Brain microvascular endothelial cell (primary cell): ENCODE measurements around the gene G6PC3.
"Not testable (repeated sequence)": the region's sequence is repeated elsewhere in the genome, so short reads cannot be mapped to it uniquely, and the experiment has no call there.

ENCODE experiments used
- DNase-seq: peaks from one replicate; pipeline ENCODE4 v3.0.0-alpha.2; 2020
- H3K27ac ChIP-seq: fragments of 250-450 bp; sonication (Bioruptor Pico); 2 replicates; pipeline ENCODE4 v1.5.1; 2020; ENCODE audit warnings: mild to moderate bottlenecking, moderate library complexity
- H3K27me3 ChIP-seq: fragments of 250-450 bp; sonication (Bioruptor Pico); replicated peaks from 2 replicates; pipeline ENCODE4 v1.5.1; 2020; ENCODE audit warnings: mild to moderate bottlenecking
- H3K36me3 ChIP-seq: fragments of 250-450 bp; sonication (Bioruptor Pico); replicated peaks from 2 replicates; pipeline ENCODE4 v1.5.1; 2020; ENCODE audit warnings: mild to moderate bottlenecking
- H3K4me3 ChIP-seq: 2 replicates; pipeline ENCODE4 v1.5.1; 2011; ENCODE audit warnings: low read depth, mild to moderate bottlenecking, control low read depth, low read length, moderate library complexity
- CTCF ChIP-seq: IDR thresholded peaks from 2 replicates; pipeline ENCODE4 v1.5.1; 2011; ENCODE audit warnings: low read depth, mild to moderate bottlenecking, moderate library complexity, low read length, control low read depth, inconsistent platforms; ENCODE audit errors: missing control alignments
- in situ Hi-C: cut with HindIII; loops from 2 replicates; pipeline ENCODE4 v1.10.0; 2017; ENCODE audit warnings: low sequenced_read_pairs, low pct_ligation_motif_present

Gene G6PC3

GRCh38 chr17:44094701-44095387 is 24.3 kb downstream of the G6PC3 start:
- TF ChIP-seq CTCF = no peak
- Histone ChIP-seq H3K4me3 (no peak overlapping the region), H3K27ac (peak overlapping the region; percentile 96), H3K27me3 (no peaks in the 10 kb centered on the region), H3K36me3 (no peaks in the 10 kb centered on the region)
- DNase-seq = no peak
- in situ Hi-C loops = no loop called here

DNA sequence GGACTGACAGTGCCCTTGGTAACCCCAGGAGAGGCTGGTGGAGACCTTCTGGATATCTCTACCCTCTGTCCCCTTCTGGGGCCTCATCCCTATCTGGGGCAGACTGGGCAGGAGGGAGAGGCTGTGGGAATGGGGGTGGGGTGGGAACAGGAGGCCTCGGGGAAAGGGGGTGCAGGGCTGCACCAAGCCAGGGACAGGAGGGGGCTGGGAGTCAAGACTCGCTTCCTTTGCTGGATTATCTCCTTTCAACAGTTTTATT is 24.8 kb downstream of the G6PC3 start:
- Histone ChIP-seq H3K27me3 (no peaks in the 10 kb centered on the region), H3K4me3 (peak overlapping the region; percentile 9), H3K36me3 (no peaks in the 10 kb centered on the region), H3K27ac (peak overlapping the region; percentile 96)
- TF ChIP-seq CTCF = no peak
- in situ Hi-C loops = no loop called here
- no peak for DNase-seq

GRCh38 chr17:44095647-44096496 is 25.3 kb downstream of the G6PC3 start:
- peak overlapping the region; percentile 96 for H3K27ac ChIP-seq
- H3K27me3 ChIP-seq = no peaks in the 10 kb centered on the region
- DNase-seq = peak; percentile 95
- peak overlapping the region; percentile 38 for H3K4me3 ChIP-seq
- peak; percentile 44 for TF ChIP-seq CTCF
- H3K36me3 ChIP-seq = no peaks in the 10 kb centered on the region
- in situ Hi-C loops = no loop called here

DNA sequence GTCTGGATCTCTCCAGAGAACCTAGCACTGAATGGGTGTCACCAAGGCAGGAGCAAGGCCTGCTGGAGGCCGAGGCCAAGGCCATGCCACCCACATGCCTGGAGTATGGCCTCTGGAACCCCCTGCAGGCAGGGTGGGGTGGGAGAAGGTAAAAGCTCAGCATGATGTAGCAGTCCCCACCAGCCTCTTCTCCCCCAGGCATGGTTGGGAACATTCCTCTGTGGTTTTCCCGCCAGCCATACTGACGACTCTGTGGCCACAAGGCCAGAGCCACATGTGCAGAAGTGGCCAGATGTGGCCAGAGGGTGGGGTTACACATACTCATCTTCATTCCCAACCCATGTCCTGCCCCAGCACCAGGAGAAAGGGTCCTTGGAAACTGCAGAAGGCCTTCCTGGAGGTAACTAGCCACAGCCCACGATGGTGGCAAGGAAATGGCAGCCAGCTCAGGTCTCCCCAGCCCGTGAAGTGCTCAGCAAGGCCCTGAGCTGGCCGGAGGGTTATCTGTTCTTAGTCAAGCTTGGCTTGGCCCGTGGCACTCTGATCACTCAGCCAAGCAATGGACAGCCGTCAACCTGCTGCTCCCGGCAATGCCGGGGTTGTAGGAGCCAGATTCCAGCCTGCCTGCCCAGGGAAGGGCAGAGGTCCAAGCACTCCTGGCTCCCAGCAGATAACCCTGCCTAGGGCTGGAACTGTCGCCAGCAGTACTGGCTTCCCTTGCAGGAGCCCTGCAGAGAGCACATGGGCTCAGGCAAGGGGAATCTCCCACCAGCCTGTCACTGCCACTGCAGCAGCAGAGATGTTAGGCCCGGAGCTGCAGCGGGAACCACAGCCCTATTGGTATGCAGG is 26.8 kb downstream of the G6PC3 start:
- in situ Hi-C loops = no loop called here
- peak; percentile 28 for TF ChIP-seq CTCF
- H3K27me3 ChIP-seq = no peaks in the 10 kb centered on the region
- H3K27ac ChIP-seq = peak overlapping the region; percentile 96
- no peak overlapping the region for H3K4me3 ChIP-seq
- H3K36me3 ChIP-seq = no peaks in the 10 kb centered on the region
- peak; percentile 53 for DNase-seq

GRCh38 chr17:44101858-44102257 is 31.3 kb downstream of the G6PC3 start:
- H3K27me3 ChIP-seq, H3K36me3 ChIP-seq, in situ Hi-C loops, DNase-seq, H3K4me3 ChIP-seq, H3K27ac ChIP-seq: not testable (repeated sequence)
